ENCODE results near the gene HDLBP.

DNA sequence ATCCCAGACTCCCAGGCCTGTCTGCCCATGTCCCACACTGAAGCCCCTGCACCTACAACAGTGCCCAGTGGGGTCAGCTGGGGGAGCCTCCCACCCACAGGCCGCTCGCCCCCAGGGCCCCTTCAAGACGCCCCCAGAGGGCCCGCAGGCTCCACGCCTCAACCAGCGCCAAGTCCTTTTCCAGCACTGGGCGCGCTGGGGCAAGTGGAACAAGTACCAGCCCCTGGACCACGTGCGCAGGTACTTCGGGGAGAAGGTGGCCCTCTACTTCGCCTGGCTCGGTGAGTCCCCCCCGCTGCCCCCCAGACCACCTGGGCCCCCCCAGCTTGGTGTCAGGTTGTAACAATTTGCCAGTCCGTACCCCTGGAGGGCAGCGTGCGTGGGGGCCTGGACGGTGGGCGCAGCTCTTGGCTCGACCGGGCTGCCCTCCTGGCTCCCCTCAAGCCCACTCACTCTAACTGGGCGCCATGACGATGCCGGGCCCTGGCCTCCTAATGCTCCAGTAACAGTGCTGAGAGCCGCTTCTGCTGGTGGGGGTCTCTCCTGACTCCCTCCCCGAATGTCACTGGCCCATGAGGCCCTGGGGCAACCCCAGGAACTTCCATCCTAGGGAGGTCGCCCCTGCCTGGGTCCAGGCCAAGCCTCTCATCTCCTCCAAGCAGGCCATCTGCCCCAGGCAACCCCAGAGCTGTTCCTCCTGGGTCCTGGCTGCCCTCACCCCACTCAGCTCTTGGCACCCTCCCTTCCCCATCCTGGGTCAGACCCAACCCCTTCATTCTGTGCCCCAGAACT, 112.1 kb downstream of the HDLBP start:
- TF ChIP-seq, protein P1, sequence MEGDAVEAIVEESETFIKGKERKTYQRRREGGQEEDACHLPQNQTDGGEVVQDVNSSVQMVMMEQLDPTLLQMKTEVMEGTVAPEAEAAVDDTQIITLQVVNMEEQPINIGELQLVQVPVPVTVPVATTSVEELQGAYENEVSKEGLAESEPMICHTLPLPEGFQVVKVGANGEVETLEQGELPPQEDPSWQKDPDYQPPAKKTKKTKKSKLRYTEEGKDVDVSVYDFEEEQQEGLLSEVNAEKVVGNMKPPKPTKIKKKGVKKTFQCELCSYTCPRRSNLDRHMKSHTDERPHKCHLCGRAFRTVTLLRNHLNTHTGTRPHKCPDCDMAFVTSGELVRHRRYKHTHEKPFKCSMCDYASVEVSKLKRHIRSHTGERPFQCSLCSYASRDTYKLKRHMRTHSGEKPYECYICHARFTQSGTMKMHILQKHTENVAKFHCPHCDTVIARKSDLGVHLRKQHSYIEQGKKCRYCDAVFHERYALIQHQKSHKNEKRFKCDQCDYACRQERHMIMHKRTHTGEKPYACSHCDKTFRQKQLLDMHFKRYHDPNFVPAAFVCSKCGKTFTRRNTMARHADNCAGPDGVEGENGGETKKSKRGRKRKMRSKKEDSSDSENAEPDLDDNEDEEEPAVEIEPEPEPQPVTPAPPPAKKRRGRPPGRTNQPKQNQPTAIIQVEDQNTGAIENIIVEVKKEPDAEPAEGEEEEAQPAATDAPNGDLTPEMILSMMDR (conservative IDR thresholded peaks at IDR 0.05; ENCODE audit: low read depth, low read length) = no peak
- no peak for TF ChIP-seq EZH2 (IDR thresholded peaks at IDR 0.05; ENCODE audit: borderline replicate concordance, low read depth, low read length, poor library complexity, severe bottlenecking)
